NCI-H510A (cell line): ENCODE results near the gene ALDH5A1.

ENCODE experiments used
- DNase-seq: peaks from one replicate; lab custom pipeline; 2025; lab: John Stamatoyannopoulos, UW

The ALDH5A1 gene

GRCh38 chr6:24569811-24570210 lies 75.0 kb downstream of the ALDH5A1 start:
- DNase-seq = no peak

GRCh38 chr6:24571361-24571760 lies 76.6 kb downstream of the ALDH5A1 start:
- no peak for DNase-seq

GRCh38 chr6:24574809-24575208 lies 80.0 kb downstream of the ALDH5A1 start:
- DNase-seq = no peak

GRCh38 chr6:24576447-24576846 lies 81.7 kb downstream of the ALDH5A1 start:
- DNase-seq = no peak

GRCh38 chr6:24581084-24581669 lies 86.4 kb downstream of the ALDH5A1 start:
- DNase-seq = peak; percentile 42

- DNase-seq = peak; percentile 13
Measured at GRCh38 chr6:24583463-24584381, 89.0 kb downstream of the ALDH5A1 start.

- DNase-seq = no peak
Measured at GRCh38 chr6:24584382-24584720, 89.6 kb downstream of the ALDH5A1 start.
